Omental fat pad (tissue), 4 donors: Measurements from ENCODE around the gene PBXIP1. TPM values are rescaled to one million over a fixed set of nuclear protein-coding genes. Genes with fewer than 3 reads are reported as not detected.
"Not testable (repeated sequence)": the region's sequence is repeated elsewhere in the genome, so short reads cannot be mapped to it uniquely, and the experiment has no call there.

ENCODE experiments used
- ATAC-seq: fragments of 150-250 bp; one replicate; pipeline ENCODE4 v1.9.1; 2016; ENCODE audit warnings: mild to moderate bottlenecking, moderate library complexity; ENCODE audit not compliant: low FRiP score
- DNase-seq: peaks from one replicate; pipeline ENCODE4 v3.0.0-alpha.2; 2019; ENCODE audit warnings: low spot score
- CTCF ChIP-seq, 3 donors: fragments of 450-650 bp; IDR thresholded peaks; one replicate each; pipeline ENCODE4 v1.5.1; 2016 to 2017; ENCODE audit warnings: antibody characterized with exemption in 3 of 3, mild to moderate bottlenecking in 3 of 3, moderate library complexity in 2 of 3
- total RNA-seq, 4 donors: library from RNA; depleted of rRNA; stranded (reverse); fragments of >200 nt; gene quantifications; one replicate each; pipeline ENCODE4 v1.1.0, GENCODE V29; 2016

Gene PBXIP1
- total RNA-seq, 4 donors from 2014 or later = 65.0 to 93.7 (median 82.0) TPM

- ATAC-seq (no peak), DNase-seq (no peak)
- no peak for TF ChIP-seq CTCF (IDR thresholded peaks at IDR 0.05)
Measured at GRCh38 chr1:154908937-154909336, 47.0 kb downstream of the PBXIP1 start.

GRCh38 chr1:154908129-154908528 is 47.8 kb downstream of the PBXIP1 start:
- ATAC-seq, DNase-seq: not testable (repeated sequence)

DNA sequence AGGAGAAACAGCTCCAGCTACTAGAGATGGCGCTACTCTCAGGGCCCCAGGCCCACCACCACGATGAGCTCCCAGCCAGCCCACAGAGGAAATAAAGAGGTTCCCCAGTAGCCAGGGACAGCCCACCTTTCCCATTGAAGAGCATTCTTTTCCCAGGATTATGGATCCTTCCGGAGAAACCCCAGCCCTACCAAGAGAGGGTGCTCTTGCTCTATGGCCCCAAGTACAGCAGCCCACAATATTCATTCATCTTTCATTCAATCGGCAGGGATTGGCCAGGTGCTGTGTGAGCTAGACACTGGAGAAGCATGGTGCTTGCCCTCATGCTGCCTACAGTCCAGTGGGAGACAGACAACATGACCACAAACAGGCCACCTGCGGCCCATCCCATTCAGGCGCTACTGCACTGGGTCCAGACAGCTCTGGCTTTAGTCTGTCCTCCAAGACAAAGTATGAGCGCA is 49.2 kb downstream of the PBXIP1 start:
- DNase-seq (no peak), ATAC-seq (no peak)
- no peak for TF ChIP-seq CTCF (IDR thresholded peaks at IDR 0.05)

DNA sequence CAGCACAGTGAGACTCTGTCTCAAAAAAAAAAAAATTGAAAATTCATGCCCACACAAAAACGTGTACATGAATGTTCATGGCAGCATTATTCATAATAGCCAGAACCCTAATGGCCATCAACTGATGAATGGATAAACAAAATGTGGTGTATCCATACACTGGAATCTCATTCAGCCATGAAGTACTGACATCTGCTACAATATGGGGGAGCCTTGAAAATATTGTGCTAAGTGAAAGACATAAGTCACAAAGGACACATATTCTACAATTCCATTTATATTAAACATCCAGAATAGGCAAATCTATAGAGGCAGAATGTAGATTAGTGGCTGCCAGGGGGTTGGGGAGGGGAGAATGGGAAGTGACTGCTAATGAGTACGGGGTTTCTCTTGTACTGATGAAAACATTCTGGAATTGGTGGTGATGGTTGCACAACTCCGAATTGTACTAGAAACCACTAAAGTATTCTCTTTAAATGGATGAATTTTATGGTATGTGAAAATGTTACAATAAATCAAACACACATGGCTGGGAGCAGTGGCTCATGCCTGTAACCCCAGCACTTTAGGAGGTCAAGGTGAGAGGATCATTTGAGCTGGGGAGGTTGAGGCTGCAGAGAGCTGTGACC is 52.8 kb downstream of the PBXIP1 start:
- TF ChIP-seq CTCF (IDR thresholded peaks at IDR 0.05) = no peak
- ATAC-seq = no peak

GRCh38 chr1:154901591-154901990 is 54.3 kb downstream of the PBXIP1 start:
- ATAC-seq (no peak), DNase-seq (no peak)
- TF ChIP-seq CTCF (IDR thresholded peaks at IDR 0.05) = no peak

More for the DNA sequence above, 52.8 kb downstream of the PBXIP1 start:
- no peak for DNase-seq

DNA sequence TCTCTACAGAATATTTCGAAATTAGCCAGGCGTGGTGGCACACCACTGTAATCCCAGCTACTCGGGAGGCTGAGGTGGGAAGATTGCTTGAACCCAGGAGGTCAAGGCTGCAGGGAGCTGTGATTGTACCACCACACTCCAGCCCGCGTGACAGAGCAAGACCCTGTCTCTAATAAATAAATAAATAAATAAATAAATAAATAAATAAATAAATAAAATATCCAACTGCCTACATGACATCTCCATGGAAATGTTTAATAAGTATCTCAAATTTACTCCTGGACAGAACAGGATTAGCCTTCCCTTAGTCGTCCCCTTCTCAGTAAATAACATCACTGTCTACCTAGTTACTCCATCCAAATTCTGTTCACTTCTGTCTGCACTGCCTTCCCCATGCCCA is 56.9 kb downstream of the PBXIP1 start:
- ATAC-seq (no peak), DNase-seq (no peak)
- TF ChIP-seq CTCF (IDR thresholded peaks at IDR 0.05) = no peak

GRCh38 chr1:154896771-154897286 is 59.1 kb downstream of the PBXIP1 start:
- DNase-seq (no peak), ATAC-seq (no peak)
- TF ChIP-seq CTCF (IDR thresholded peaks at IDR 0.05) = no peak
